Activated naive CD4-positive, alpha-beta T cell treated with Interleukin-2 at 50 U/mL for 16 hours (primary cell): Measurements from ENCODE around the gene HMGB4.

Source experiments
- DNase-seq: peaks from one replicate; pipeline ENCODE4 v3.0.0-alpha.2; 2020

Gene HMGB4

DNA sequence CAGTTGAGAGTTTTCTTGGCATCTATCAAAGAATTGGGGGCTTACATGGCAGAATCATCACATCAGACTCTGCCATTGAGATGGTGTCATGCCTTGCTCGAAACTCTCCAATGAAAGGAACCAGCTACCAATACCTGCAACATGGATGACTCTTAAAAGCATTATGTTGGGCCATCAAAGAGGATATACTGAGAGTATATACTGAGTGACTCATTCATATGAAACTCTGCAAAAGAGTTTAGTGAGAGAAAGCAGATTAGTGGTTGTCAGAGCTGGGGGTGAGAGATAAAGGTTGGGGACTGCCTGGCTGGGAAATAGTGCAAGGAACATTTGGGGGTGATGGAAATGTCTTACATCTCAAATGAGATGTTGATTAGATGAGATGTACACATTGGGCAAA, 14.7 kb upstream of the HMGB4 start:
- no peak for DNase-seq

DNA sequence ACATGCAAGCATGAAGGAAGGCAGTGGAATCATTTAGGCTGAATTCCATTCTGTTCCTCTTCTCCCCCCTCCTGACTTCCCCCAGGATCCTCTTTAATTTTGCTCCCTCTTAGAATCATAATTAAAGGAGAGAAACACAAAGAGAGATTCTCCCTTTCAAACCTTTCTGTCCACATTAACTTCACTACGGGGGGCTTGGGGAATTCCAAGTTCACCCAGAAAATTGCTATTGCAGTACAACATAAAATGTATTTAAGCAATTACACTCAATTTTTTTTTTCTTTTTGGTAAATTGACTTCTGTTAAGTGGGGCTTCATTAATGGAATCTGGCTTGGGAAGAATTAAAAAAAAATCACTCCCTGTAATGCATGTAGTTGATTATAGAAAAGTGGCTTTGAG, 13.4 kb upstream of the HMGB4 start:
- no peak for DNase-seq

GRCh38 chr1:33852711-33853110, 11.2 kb upstream of the HMGB4 start:
- no peak for DNase-seq

- no peak for DNase-seq
Measured at GRCh38 chr1:33853431-33853830, 10.4 kb upstream of the HMGB4 start.

GRCh38 chr1:33854091-33854490, 9.8 kb upstream of the HMGB4 start:
- no peak for DNase-seq

GRCh38 chr1:33860671-33861070, 3.2 kb upstream of the HMGB4 start:
- DNase-seq = no peak

DNA sequence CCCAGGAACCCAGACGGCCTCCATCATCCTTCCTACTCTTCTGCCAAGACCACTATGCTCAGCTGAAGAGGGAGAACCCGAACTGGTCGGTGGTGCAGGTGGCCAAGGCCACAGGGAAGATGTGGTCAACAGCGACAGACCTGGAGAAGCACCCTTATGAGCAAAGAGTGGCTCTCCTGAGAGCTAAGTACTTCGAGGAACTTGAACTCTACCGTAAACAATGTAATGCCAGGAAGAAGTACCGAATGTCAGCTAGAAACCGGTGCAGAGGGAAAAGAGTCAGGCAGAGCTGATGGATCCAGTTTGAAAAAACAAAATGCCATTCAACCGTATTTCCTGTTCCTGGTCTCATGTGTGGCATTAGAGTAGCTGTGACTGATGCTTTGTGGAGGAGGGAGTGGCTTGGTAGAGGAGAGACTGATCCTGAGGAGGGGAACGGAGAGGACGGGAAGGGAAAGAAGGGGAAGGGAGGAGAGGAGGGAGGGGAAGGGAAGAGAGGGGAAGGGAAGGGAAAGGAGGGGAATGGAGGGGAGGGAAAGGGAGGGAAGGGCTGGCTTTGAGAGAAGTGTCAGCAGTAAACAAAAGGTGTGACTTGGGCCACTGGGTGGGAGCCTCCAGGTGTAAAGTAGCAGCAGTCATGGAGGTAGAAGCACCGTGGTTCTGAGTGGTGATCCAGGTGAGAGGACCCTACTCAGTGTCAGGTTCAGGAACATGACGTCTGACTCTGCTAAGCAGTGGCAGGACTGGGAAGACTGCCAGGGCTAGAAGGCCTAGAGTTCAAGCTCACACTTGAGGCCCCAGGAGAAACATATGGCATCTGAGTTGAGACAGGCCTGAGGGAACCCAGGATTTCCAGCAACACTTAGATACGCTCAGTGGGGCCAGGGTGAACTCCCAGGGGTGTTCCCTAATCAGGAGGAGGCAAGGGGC, 846 bp downstream of the HMGB4 start:
- DNase-seq = no peak

- no peak for DNase-seq
Measured at GRCh38 chr1:33866281-33866680, 2.4 kb downstream of the HMGB4 start.

- no peak for DNase-seq
Measured at GRCh38 chr1:33867684-33868083, 3.8 kb downstream of the HMGB4 start.

- no peak for DNase-seq
Measured at GRCh38 chr1:33872275-33872674, 8.4 kb downstream of the HMGB4 start.

GRCh38 chr1:33872683-33873082, 8.8 kb downstream of the HMGB4 start:
- DNase-seq = no peak

DNA sequence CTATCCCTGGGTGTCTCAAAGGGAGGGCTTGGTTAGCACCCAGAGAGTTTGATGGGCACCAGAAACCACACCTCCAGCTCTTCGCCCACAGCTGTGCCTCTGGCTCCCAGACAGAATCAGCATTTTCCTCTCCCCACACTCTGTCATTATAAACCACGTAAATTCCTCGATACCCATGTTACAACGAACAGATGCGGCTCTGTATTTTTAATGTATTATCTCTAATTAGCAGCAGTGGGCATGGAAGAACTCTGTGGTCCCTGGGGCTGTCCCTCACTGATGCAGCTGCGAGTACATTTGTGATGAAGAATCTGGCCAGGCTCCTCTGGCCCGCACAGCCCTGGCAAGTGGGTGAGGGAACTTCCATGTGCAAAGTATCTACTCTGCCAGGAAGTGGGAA, 10.8 kb downstream of the HMGB4 start:
- DNase-seq = no peak

DNA sequence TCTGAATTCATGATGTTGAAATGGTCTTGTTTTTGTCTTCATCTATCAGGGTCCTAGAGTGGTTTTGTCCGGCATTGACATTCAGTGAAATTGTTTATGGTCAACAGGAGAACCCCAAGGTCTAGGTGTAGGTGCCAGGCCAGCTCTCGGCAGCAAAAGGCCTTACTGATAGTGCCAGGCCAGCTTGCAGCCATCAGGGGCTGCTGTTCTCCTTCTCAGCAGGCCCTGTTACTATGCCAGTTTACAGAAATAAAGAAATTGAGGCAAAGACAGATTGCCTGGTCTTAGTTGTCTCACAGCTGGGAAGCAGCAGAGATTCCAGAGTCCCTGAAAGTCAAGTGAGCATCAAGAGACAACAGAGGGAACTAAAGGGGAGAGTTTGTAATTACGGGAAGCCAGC, 12.0 kb downstream of the HMGB4 start:
- DNase-seq = no peak

DNA sequence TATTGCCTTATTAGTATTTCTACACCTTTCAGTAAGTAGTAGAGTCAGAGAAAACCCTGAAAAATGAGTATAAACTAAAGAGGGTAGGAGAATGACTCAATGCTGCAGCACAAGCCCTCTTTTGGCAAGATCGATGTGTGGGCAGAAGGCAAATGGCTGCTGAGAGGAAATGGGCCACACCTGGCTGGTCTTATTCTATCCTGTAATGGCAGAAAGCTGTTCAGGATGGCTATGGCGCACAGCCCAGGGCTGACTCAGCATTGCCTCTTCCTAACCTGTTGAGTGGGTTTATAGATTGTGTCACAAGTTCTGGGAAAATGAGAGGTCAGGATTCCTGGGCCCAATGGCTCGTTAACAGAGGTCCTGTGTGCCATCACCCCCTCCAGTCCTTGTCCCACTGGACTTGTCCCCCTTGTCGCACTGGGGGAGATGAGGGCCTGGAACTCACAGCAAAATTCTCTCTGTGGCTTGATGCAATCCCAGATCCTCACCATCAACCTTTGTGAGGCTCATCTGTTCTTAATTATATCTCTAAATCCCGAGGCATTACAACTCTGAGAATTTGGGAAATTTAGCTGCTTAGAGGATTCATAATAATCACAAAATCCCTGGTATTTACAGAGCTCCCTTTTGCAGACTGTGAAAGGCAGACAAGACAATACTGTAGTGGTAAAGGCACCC, 13.2 kb downstream of the HMGB4 start:
- DNase-seq = no peak

GRCh38 chr1:33878392-33878791, 14.5 kb downstream of the HMGB4 start:
- DNase-seq = no peak

DNA sequence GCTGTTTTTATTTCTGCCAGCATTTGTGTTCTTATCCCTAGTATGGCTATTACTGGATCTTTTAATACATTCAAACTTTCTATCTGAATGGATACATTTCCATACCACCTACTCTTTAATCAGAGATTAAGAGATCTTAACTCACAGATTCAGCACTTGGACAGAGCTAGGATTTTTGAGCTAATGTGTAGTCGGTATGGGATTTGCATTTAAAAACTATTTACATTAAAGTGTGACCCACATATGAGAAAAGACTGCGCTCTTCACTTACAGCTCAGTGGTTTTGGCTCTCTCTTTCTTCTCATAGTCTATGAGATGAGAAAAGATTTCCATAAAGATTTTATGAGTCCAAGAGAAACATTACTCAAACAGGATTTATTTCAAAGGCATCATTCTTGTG, 16.4 kb downstream of the HMGB4 start:
- DNase-seq = no peak

- no peak for DNase-seq
Measured at GRCh38 chr1:33886496-33886895, 22.6 kb downstream of the HMGB4 start.

DNA sequence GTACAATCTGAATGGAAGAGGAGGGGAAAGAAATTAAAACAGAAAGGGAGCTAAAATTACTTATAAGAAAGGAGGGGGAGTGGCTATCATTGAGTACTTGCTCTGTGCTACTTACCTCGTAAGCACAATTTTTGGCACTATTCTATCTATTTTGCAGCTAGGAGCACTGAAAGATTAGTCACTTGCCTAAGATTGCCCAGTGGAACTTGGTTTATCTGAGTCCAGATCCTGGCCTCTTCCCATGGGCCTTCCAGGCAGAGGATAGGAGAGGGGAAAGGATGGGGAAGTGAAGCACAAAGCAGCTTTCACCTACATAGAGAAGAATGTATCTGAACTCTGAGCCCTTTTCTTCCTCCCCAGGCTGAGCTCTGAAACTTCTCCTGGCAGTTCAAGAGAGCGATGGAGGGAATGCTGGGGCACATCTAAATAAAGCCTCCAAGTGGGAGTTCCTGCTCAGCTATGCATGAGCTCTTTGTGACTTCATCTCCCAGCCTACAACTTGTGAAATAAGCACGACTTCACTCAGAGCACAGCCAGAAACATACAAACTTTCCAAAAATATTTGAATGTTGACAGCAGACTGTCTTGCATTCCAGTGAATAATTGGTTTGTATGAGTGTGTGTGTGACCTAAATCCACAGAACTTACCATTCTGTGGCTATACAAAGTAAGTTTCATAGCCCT, 29.4 kb downstream of the HMGB4 start:
- DNase-seq = no peak

DNA sequence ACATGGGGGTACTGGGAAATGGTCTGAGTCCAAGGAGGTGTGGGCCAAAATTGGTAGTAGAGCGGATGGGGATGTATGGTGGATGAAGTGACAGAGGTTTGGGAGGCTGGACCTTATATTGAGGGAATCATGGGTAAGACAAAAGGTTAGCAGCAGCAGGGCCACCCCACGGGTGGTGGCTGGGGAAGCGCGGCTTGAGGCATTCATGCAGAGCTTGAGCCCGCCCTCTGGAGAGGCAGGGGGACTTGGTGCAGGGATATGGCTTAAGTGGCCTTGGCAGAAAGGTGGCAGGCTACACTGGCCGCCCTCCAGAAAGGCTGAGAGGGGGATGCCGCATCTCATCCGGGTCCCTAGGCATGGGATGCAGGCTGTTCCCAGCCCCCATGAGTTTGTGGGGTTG, 31.5 kb downstream of the HMGB4 start:
- no peak for DNase-seq

GRCh38 chr1:33895976-33896375, 32.1 kb downstream of the HMGB4 start:
- DNase-seq = no peak

GRCh38 chr1:33897092-33897725, 33.3 kb downstream of the HMGB4 start:
- DNase-seq = no peak

- DNase-seq = no peak
Measured at GRCh38 chr1:33898406-33898805, 34.5 kb downstream of the HMGB4 start.

DNA sequence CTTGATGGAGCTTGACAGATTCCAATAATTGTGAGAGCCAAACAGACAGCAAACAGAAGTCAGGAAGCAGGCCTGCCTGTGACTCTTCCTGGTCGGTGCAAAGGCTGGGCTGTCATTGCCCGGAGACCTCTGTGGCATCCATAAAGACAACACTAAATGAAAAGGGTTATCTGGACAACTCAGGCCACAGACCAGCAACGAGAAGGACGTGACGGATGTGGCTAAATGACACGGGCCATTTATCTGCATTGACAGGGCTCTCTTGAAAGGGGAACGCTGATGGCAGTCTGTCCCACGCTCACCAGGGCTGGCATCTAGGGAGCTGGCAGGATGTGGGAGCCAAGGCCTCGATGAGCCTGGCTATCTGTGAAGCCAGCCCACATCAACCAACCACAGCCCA, 35.0 kb downstream of the HMGB4 start:
- no peak for DNase-seq
